Measurements from ENCODE around the gene CHST3.

Gene CHST3

DNA sequence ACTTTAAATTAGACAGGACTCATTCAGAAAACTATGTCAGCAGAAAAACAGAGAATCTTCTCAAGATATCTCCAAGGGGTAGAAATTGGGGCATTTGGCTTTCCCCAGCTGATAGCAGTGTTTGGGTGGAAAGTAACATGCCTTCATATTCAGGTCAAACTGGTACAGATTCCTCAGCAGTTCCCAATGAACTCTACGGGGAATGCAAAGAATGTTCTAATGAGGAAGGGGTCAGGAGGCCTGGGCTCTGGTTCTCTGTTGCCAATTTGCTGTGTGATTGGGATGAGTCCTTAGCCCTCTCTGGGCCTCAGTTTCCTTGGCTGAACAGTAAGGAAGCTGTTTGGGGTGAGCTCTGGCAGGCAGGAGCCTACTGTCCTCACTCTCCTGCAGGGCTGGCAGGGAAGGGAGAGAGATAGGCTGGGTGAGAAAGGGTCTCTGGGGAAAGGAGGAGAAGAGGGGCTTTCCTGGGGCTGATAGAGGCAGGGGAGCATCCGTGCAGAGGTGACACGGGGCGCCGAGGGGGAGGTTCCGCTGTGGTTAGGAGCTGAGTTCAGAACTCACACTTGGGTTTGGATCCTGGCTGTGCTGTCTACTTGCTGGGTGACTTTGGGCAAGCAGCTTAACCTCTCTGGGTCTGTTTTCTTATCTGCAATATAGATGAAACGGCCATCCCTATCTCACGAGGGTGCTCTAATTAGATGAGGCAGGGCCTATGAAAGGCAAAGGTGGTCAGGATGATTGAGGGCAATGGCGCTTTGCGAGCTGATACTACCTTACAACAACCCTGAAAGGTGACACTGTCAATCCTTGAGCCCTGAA is 79.0 kb downstream of the CHST3 start:
- TF ChIP-seq, protein P1, sequence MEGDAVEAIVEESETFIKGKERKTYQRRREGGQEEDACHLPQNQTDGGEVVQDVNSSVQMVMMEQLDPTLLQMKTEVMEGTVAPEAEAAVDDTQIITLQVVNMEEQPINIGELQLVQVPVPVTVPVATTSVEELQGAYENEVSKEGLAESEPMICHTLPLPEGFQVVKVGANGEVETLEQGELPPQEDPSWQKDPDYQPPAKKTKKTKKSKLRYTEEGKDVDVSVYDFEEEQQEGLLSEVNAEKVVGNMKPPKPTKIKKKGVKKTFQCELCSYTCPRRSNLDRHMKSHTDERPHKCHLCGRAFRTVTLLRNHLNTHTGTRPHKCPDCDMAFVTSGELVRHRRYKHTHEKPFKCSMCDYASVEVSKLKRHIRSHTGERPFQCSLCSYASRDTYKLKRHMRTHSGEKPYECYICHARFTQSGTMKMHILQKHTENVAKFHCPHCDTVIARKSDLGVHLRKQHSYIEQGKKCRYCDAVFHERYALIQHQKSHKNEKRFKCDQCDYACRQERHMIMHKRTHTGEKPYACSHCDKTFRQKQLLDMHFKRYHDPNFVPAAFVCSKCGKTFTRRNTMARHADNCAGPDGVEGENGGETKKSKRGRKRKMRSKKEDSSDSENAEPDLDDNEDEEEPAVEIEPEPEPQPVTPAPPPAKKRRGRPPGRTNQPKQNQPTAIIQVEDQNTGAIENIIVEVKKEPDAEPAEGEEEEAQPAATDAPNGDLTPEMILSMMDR (conservative IDR thresholded peaks at IDR 0.05) = no peak

DNA sequence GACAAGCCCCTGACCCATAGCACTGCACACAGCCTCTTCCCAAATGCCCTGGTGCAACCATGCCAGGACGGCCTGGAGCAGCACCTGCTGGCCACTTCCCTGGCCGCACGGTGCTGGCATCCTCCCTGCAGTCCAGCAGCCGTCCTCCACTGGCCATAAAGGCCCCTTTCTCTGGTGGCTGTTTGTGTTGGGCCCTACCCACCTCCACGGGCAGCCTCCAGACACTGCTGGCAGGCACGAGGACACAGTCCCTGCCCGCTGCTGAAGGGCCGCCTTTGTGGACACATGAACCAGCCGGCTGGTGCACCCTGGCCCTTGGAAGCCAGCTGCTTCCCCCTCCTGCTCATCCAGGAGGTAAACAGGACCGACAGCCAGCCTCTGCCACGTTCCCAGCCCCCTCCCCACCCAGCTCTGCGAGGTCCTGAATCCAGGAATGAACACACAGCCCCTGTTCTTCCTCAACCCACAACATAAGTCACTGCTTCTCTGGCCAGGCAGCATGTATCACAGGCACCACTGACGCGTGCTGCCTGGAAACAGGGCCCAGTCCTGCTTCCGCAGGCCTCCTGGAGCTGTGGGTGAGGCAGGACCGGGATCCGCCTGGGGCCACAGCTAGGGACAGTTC is 80.3 kb downstream of the CHST3 start:
- peak overlapping the region; percentile 30; the same call in 1 of the 2 replicates for H3K27ac ChIP-seq
- TF ChIP-seq, protein P1 (conservative IDR thresholded peaks at IDR 0.05) = peak; percentile 71

More for the DNA sequence above, 79.0 kb downstream of the CHST3 start:
- H3K27ac ChIP-seq = no peak overlapping the region

GRCh38 chr10:72045586-72045985 is 81.4 kb downstream of the CHST3 start:
- TF ChIP-seq, protein P1 (conservative IDR thresholded peaks at IDR 0.05) = no peak
- H3K27ac ChIP-seq = no peak overlapping the region

- TF ChIP-seq, protein P1 (conservative IDR thresholded peaks at IDR 0.05) = peak; percentile 98
- H3K27ac ChIP-seq = no peak overlapping the region
These were observed 84.4 kb downstream of the CHST3 start for GRCh38 chr10:72048450-72049124.

- TF ChIP-seq, protein P1 (conservative IDR thresholded peaks at IDR 0.05) = no peak
- H3K27ac ChIP-seq = no peak overlapping the region
These were observed 85.3 kb downstream of the CHST3 start for GRCh38 chr10:72049472-72049871.

- TF ChIP-seq, protein P1 (conservative IDR thresholded peaks at IDR 0.05) = no peak
- no peak overlapping the region for H3K27ac ChIP-seq
These were observed 86.0 kb downstream of the CHST3 start for GRCh38 chr10:72049969-72050781.

Data from VCaP (cell line).